Activated naive CD4-positive, alpha-beta T cell treated with Interleukin-2 at 50 U/mL for 16 hours (primary cell): ENCODE measurements around the gene TESMIN.

Source experiments
- DNase-seq: peaks from one replicate; pipeline ENCODE4 v3.0.0-alpha.2; 2020

The TESMIN gene

GRCh38 chr11:68680541-68681231, 70.6 kb downstream of the TESMIN start:
- no peak for DNase-seq

GRCh38 chr11:68678031-68678441, 73.3 kb downstream of the TESMIN start:
- no peak for DNase-seq

GRCh38 chr11:68677432-68677831, 73.9 kb downstream of the TESMIN start:
- no peak for DNase-seq

GRCh38 chr11:68674461-68674860, 76.9 kb downstream of the TESMIN start:
- no peak for DNase-seq

GRCh38 chr11:68673991-68674390, 77.3 kb downstream of the TESMIN start:
- DNase-seq: no peak

GRCh38 chr11:68673306-68673945, 77.9 kb downstream of the TESMIN start:
- DNase-seq: no peak

- DNase-seq: no peak
These were observed 80.9 kb downstream of the TESMIN start for GRCh38 chr11:68670208-68670992.

GRCh38 chr11:68669301-68670090, 81.8 kb downstream of the TESMIN start:
- DNase-seq: no peak

GRCh38 chr11:68667511-68668500, 83.5 kb downstream of the TESMIN start:
- DNase-seq: no peak

GRCh38 chr11:68666849-68667248, 84.5 kb downstream of the TESMIN start:
- DNase-seq: no peak

GRCh38 chr11:68665436-68665835, 85.9 kb downstream of the TESMIN start:
- no peak for DNase-seq

- DNase-seq: no peak
These were observed 86.4 kb downstream of the TESMIN start for GRCh38 chr11:68664906-68665305.

- no peak for DNase-seq
These were observed 87.2 kb downstream of the TESMIN start for GRCh38 chr11:68664141-68664540.

- no peak for DNase-seq
These were observed 87.8 kb downstream of the TESMIN start for GRCh38 chr11:68663482-68664010.

- DNase-seq: no peak
These were observed 89.4 kb downstream of the TESMIN start for GRCh38 chr11:68661697-68662603.

- no peak for DNase-seq
These were observed 90.3 kb downstream of the TESMIN start for GRCh38 chr11:68661014-68661413.

- no peak for DNase-seq
These were observed 91.1 kb downstream of the TESMIN start for GRCh38 chr11:68660066-68660810.

- no peak for DNase-seq
These were observed 92.0 kb downstream of the TESMIN start for GRCh38 chr11:68659158-68659921.

- no peak for DNase-seq
These were observed 92.7 kb downstream of the TESMIN start for GRCh38 chr11:68658661-68659060.
